NCI-H146 (cell line): ENCODE results near the gene FCHSD2.
"Not testable (repeated sequence)": the region's sequence is repeated elsewhere in the genome, so short reads cannot be mapped to it uniquely, and the experiment has no call there.

Experiments
- DNase-seq: peaks from one replicate; lab custom pipeline; 2025; lab: John Stamatoyannopoulos, UW

FCHSD2 gene

GRCh38 chr11:73011126-73011817, 130.8 kb downstream of the FCHSD2 start:
- no peak for DNase-seq

- DNase-seq = no peak
Measured at GRCh38 chr11:73009972-73010371, 132.1 kb downstream of the FCHSD2 start.

- no peak for DNase-seq
Measured at GRCh38 chr11:73004088-73004487, 138.0 kb downstream of the FCHSD2 start.

- no peak for DNase-seq
Measured at GRCh38 chr11:73003088-73003487, 139.0 kb downstream of the FCHSD2 start.

- no peak for DNase-seq
Measured at GRCh38 chr11:73002214-73002613, 139.9 kb downstream of the FCHSD2 start.

- DNase-seq = peak; percentile 75
Measured at GRCh38 chr11:73001615-73002014, 140.5 kb downstream of the FCHSD2 start.

GRCh38 chr11:72998676-72999075, 143.4 kb downstream of the FCHSD2 start:
- DNase-seq = no peak

- DNase-seq = no peak
Measured at GRCh38 chr11:72996959-72997358, 145.2 kb downstream of the FCHSD2 start.

- no peak for DNase-seq
Measured at GRCh38 chr11:72989727-72990126, 152.4 kb downstream of the FCHSD2 start.

GRCh38 chr11:72988821-72989220, 153.3 kb downstream of the FCHSD2 start:
- DNase-seq = no peak

- no peak for DNase-seq
Measured at GRCh38 chr11:72985645-72986044, 156.5 kb downstream of the FCHSD2 start.

GRCh38 chr11:72984453-72985077, 157.6 kb downstream of the FCHSD2 start:
- DNase-seq = no peak

- DNase-seq = no peak
Measured at GRCh38 chr11:72983560-72983959, 158.6 kb downstream of the FCHSD2 start.

- DNase-seq = no peak
Measured at GRCh38 chr11:72981971-72982685, 160.0 kb downstream of the FCHSD2 start.

GRCh38 chr11:72981080-72981479, 161.0 kb downstream of the FCHSD2 start:
- no peak for DNase-seq

- not testable (repeated sequence) for DNase-seq
Measured at GRCh38 chr11:72977782-72978181, 164.3 kb downstream of the FCHSD2 start.

- not testable (repeated sequence) for DNase-seq
Measured at GRCh38 chr11:72976522-72976892, 165.6 kb downstream of the FCHSD2 start.

GRCh38 chr11:72975778-72976521, 166.2 kb downstream of the FCHSD2 start:
- DNase-seq = no peak

- DNase-seq = no peak
Measured at GRCh38 chr11:72974487-72975205, 167.5 kb downstream of the FCHSD2 start.

GRCh38 chr11:72972496-72973128, 169.5 kb downstream of the FCHSD2 start:
- no peak for DNase-seq
